Mesenteric fat pad (tissue), 1 donor: ENCODE results near the gene KIAA0825. TPM values are rescaled to one million over a fixed set of nuclear protein-coding genes. Genes with fewer than 3 reads are reported as not detected.

Source experiments
- DNase-seq: peaks from one replicate; pipeline ENCODE4 v3.0.0-alpha.2; 2020; ENCODE audit warnings: low spot score
- long read RNA-seq: library from polyadenylated mRNA; unstranded; transcript quantifications from one replicate; pipeline ENCODE4 v2.0.0, GENCODE V29; 2020
- total RNA-seq: library from RNA; stranded (reverse); fragmentation: NEBNext Ultra II Directional; extraction: Animal tissue kit (Norgen Biotek cat#: 25700); gene quantifications from one replicate; pipeline ENCODE4 v1.2.1, GENCODE V29; 2021
- donor health status: DM: yes; HTN: yes; CAD: no.

The KIAA0825 gene, protein sequence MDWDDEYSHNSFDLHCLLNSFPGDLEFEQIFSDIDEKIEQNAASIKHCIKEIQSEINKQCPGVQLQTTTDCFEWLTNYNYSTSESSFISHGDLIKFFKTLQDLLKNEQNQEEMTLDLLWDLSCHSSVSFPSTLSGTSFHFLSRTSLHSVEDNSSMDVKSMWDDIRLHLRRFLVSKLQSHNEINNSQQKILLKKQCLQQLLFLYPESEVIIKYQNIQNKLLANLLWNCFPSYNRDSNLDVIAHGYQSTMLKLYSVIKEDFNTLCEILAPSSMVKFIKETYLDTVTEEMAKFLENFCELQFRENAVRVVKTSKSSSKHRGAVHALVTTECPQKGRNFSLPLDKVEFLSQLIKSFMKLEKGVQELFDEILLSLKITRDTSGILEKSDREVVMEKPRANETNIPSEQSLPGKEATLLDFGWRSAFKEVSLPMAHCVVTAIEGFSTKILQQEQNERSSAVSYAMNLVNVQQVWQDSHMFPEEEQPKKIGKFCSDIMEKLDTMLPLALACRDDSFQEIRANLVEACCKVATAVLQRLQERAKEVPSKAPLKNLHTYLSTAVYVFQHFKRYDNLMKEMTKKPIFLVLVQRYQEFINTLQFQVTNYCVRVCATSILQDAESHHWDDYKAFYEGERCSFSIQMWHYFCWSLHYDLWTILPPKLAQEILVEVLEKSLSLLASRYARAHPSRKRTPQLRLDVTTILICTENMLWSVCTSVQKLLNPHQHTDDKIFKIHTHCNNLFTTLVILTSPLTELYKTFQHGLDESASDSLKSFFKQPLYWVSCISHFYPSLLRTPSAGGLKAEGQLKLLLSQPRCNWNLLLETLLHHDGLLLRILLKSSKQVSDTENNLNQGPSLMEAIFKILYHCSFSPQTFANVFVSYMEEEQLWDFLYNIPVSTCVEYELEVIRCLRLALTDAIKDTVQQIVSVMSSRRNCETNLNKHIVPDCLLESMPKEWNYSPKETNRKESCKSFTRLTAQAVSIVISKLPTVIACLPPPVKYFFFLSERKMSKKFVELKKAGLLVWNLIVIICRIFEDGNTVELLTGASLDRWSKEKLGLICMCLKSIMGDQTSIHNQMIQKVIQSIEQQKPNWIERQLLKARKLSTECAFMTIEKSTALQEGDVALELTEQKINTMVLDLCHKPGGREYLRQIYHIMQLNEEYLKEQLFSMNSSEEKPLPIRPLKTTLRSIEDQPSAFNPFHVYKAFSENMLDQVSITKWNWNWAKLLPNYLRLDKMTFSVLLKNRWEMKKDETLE (N-terminal part only)
- 3.8 TPM for total RNA-seq
- long read RNA-seq, partial matches to known transcripts = 1 of 4 reads
- long read RNA-seq, other reads (novel, unspliced or antisense) = 2 of 4 reads

DNA sequence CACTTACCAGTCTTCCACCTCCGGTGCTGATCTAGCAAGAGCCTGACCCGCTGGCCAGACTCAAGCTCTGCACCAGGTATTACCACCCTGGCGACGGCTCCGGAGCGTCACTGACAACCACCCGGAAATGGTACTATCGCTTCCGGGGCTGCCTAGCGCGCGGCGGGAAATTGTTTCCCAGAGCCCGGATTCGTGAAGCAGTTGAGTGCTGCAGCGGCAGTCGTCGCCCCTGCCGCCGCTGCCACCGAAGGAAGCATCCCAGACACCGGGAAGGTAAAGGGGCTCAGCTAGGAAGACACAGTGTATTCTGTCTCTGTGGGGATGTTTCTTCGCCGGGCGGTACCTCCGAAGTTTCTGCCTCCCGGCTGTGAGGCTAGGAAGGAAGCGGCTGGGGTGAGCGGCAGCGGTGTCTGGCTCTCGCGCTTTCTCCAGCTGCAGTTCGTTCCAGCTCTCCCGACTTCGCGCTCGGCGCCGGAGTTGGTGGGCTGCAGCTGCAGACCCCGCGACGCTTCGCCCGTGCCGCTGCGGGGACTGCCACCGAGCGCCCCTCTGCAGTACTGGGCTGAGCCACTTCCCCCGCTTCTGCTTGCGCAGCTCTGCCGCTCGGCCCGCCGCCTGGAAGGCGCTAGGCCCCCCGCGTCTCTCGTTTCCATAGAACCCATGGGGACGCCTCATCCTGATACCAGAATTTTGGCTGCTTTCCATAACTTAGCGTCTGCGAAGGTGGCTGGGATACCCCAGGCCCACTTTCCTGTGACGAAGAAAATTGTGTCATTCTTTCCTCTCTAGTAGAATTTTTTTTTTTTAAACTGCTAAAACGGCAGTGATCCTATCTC is at the start of gene KIAA0825, which contains the start of gene SLF1:
Gene KIAA0825, minus strand, starts transcription at position 112 of the 836 bp plus-strand sequence. CDS start 81,478 bp downstream, outside the sequence.
Gene SLF1, plus strand, starts transcription at position 177 of the 836 bp plus-strand sequence. CDS start 10,142 bp downstream, outside the sequence.
- peak; percentile 96 for DNase-seq

- no peak for DNase-seq
Measured at GRCh38 chr5:94667937-94668336, 49.5 kb upstream of the KIAA0825 start.

GRCh38 chr5:94661086-94661485 is 42.7 kb upstream of the KIAA0825 start:
- no peak for DNase-seq

DNA sequence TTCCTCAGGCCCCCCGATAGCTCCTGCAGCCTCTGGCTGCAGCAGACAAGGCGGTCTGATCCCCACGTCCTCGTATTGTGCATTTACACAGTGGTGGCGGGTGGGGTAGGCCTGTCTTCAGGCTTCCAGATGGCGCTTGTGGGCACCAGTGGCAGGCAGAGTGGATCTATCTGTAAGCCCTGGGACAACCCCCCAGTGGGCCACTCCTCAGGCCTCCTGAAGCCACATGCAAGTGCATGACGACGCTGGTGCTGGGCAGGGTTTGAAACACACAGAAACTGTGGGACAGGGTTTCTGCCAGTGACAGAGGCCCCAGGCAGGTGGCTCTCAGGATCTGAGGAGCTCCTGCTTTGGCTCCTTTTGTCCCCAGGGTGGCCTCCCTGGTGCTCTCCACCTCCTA is 42.1 kb upstream of the KIAA0825 start:
- no peak for DNase-seq

- DNase-seq = no peak
Measured at GRCh38 chr5:94658272-94658671, 39.9 kb upstream of the KIAA0825 start.

DNA sequence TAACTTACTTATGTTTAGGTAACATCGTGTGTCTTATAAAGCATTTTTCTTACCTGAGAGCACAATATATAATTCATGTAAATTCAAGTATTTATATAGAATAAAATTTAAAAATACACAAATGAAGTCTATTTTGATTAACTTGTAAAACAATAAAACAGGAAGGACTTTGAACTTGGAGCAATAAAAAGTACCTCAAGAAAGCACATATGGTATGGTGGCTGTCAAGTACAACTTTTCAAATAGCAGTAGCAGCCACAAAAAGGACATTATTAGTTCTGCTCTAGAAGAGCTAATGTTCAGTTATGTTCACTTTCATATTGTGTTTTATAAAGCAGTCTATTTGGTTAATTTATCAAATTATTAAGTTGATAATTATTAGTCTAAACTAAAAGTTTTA is 31.5 kb upstream of the KIAA0825 start:
- DNase-seq = no peak

GRCh38 chr5:94646758-94647157 is 28.4 kb upstream of the KIAA0825 start:
- no peak for DNase-seq

DNA sequence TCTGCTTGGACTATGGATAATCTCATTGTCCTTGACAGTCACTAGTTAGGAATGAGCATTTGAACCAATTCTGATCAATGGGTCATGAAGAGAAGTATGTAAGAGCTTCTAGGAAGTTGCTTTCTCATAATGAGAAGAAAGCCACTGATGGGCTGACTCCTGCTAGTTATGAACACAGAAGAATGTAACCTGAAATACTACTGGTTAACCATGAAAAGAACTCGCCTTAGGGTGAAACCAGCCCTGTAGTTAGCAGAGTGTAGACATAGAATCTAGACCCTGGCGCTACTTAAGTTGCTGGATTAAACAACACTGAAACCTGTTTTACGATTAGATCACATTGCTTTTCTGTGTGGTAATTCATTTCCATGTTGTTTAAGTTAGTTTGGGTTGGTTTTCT is 26.6 kb upstream of the KIAA0825 start:
- no peak for DNase-seq

GRCh38 chr5:94640176-94640575 is 21.8 kb upstream of the KIAA0825 start:
- DNase-seq = no peak

DNA sequence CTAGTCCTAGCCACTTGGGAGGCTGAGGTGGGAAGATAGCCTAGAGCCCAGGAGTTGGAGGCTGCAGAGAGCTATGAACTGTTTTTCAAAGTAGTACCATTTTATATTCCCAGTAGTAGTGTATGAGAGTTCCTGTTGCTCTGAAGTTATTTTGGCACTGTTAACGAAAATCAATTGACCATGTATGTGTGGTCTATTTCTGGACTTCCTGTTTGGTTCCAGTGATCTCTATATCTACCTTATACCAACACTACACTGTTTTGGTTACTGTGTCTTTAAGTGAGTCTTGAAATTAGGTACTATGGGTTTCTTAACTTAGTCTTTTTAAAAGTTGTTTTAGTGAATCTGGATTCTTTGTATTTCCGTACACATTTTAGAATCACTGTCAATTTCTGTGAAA is 13.6 kb upstream of the KIAA0825 start:
- no peak for DNase-seq

- DNase-seq = no peak
Measured at GRCh38 chr5:94627191-94627590, 8.8 kb upstream of the KIAA0825 start.

DNA sequence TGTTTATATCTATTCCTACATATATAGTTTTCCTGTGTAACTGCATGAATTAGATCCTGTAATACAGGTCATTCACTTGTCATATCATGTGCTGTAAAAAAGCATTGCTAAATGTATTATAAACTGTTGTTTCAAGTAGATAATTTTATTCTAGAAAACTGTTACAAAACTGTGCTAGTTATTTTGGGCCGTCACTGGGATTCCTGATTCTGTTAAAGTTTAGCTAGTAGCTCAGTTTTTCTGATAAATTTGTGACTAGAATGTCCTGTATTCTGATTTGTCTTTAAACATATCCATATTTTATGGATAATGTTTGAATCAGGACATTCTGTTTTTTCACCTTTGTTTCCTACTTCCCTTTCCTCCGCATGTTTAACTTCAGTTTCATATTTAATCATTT is 5.5 kb upstream of the KIAA0825 start:
- DNase-seq = no peak

DNA sequence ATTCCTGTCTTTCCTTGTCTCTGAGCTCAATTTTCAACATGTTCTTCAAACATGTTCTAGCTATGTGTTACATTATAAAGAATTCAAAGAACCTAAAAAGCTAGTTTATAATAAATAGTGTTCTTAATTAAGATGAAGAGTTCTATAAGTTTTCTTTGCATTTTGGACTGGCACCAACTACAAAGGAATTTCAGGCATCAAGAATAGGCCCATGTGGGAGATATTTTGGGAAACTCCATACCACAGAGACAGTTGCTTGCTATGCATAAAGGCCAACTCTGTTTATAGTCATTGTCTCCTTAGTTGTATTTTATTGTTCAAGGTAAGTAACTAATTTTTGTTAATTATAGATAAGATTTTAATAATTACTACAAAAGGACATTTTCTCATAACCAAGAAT is 4.6 kb upstream of the KIAA0825 start:
- no peak for DNase-seq

- DNase-seq = no peak
Measured at GRCh38 chr5:94621763-94622162, 3.4 kb upstream of the KIAA0825 start.

DNA sequence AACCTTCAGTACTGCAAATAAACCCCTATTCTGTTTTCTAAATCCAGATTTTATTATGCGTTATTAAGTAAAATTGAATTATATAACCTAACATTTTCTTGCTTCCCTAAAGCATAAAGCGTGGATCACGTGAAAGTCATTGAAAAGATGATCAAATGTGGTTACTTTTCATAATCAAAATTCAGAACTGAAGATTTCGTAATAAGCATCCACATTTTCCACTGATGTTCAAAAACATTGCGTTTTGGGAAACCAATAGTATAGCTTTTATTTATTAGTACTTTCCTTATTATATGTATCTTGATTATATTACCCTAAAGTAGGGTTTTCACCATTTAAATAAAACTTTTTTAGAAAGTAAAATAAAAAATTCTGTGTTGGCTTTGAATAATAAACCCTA is 1.9 kb upstream of the KIAA0825 start:
- no peak for DNase-seq

- DNase-seq = no peak
Measured at GRCh38 chr5:94618029-94618492, 343 bp downstream of the KIAA0825 start.

DNA sequence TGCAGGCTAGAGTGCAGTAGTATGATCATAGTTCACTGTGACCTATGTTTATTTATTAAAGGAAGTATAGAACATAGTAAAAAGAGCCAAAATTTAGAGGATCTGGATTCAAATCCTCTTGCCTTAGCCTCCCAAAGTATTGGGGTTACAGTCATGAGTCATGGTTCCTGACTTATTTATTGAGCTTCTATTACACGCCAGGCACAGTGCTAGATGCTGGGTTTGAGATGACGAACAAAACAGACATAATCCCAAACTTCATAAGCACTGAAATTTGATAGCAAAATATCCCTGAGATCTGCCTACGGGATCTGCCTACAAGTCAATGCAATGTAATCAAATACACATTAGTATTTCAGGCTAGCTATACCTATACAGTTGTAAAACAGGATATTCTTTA is 2.5 kb downstream of the KIAA0825 start:
- no peak for DNase-seq

DNA sequence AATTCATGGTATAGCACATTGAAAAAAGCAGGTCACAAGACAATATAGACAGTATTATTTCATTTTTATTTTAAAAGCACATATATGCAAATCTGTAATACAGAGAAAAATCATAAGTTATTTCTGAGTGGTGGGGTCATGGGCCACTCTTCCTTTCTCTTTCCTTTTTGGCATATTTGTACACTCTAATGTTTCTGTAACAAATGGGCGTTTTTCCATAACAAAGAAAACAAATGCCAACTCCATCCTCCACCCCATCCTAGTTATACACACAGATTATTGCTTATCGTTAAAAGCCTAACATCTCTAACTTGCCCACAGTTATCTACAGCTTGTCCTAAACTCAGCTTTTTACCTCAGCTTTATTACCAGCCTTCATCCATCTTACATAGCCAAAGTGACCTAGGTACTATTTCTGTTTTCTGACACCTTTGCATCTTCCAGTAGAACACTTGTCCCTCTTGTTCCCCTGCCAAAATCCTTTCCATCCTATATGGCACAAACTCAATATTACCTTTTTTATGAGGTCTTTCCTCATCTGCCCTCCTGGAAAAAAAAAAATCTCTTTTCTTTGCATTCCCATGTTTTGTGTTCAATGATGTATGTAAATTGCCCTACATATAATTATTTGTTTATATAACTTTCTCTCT is 4.1 kb downstream of the KIAA0825 start:
- DNase-seq = no peak

DNA sequence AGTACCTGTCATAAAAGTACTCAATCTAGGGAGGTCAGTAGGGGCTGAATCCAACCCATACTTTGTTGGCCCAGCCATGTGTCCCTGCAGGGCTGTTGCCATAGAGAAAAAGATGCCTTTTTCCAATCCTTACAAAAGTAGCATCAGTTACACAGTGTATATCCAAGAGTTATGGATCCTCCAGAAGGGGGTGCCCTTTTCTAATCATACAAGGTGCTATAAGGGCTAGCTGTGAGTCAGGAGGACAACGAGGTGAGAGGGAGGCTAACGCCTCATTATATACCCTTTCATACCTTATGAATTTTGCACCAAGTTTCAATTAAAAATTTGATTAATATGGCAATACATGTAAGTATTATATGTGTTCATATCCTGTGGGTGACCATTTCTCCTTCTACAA is 4.8 kb downstream of the KIAA0825 start:
- DNase-seq = no peak
